Caco-2 (cell line): Measurements from ENCODE around the gene SKP1. TPM values are rescaled to one million over a fixed set of nuclear protein-coding genes. Genes with fewer than 3 reads are reported as not detected.
"Not testable (repeated sequence)": the region's sequence is repeated elsewhere in the genome, so short reads cannot be mapped to it uniquely, and the experiment has no call there.

ENCODE experiments used
- BruUV-seq: library from RNA; stranded (reverse); fragments of 400-500 nt; replicated peaks from 2 replicates; lab custom pipeline; 2021; lab: Mats Ljungman, UMichigan
- CTCF ChIA-PET: fragments of 300-600 bp; sonication (Branson Sonifier 250); formaldehyde crosslinking; loops from one replicate; lab custom pipeline; 2022; ENCODE audit warnings: antibody characterized with exemption; lab: Charles Lee
- POLR2A ChIA-PET: fragments of 300-600 bp; sonication (Branson Sonifier 250); formaldehyde crosslinking; loops from one replicate; lab custom pipeline; 2022; ENCODE audit warnings: antibody characterized with exemption; lab: Charles Lee
- DNase-seq, 2 experiments: peaks; one replicate each; pipeline versions ENCODE4 v3.0.0 to v3.0.0-alpha.2; 2020 to 2022
- H3K27me3 ChIP-seq: replicated peaks from 2 replicates; pipeline ENCODE4 v1.6.0; 2011; ENCODE audit warnings: low read length; ENCODE audit not compliant: control insufficient read depth, insufficient read depth
- H3K36me3 ChIP-seq: 2 replicates; pipeline ENCODE4 v1.5.1; 2011; ENCODE audit warnings: low read length; ENCODE audit not compliant: control insufficient read depth, insufficient read depth
- H3K4me1 ChIP-seq: fragments of 250-450 bp; sonication (Bioruptor Pico); 2 replicates; pipeline ENCODE4 v1.5.1; 2020; ENCODE audit warnings: mild to moderate bottlenecking
- H3K4me3 ChIP-seq: 2 replicates; pipeline ENCODE4 v1.5.1; 2011; ENCODE audit warnings: low read depth, mild to moderate bottlenecking, control low read depth, low read length
- H3K9me3 ChIP-seq: fragments of 250-450 bp; sonication (Bioruptor Pico); 2 replicates; pipeline ENCODE4 v1.5.1; 2020; ENCODE audit warnings: mild to moderate bottlenecking, moderate library complexity
- H3K27ac Mint-ChIP-seq: one replicate; pipeline ENCODE4 v1.8.0; 2022; ENCODE audit warnings: mixed read lengths; ENCODE audit not compliant: unreplicated experiment
- H3K27me3 Mint-ChIP-seq: one replicate; pipeline ENCODE4 v1.8.0; 2022; ENCODE audit warnings: mixed read lengths; ENCODE audit not compliant: insufficient read depth, unreplicated experiment
- H3K36me3 Mint-ChIP-seq: one replicate; pipeline ENCODE4 v1.8.0; 2022; ENCODE audit warnings: mild to moderate bottlenecking, mixed read lengths; ENCODE audit not compliant: insufficient read depth, unreplicated experiment
- H3K4me1 Mint-ChIP-seq: one replicate; pipeline ENCODE4 v1.8.0; 2022; ENCODE audit warnings: low read depth, mixed read lengths; ENCODE audit not compliant: unreplicated experiment
- H3K4me3 Mint-ChIP-seq: one replicate; pipeline ENCODE4 v1.8.0; 2022; ENCODE audit warnings: mild to moderate bottlenecking, moderate library complexity, mixed read lengths; ENCODE audit not compliant: unreplicated experiment
- H3K9me3 Mint-ChIP-seq: one replicate; pipeline ENCODE4 v1.8.0; 2022; ENCODE audit warnings: mixed read lengths; ENCODE audit not compliant: unreplicated experiment
- CTCF ChIP-seq, 2 experiments: fragments of 200-600 bp in 1 of 2; IDR thresholded peaks; 1 replicate in 1 of 2; 2 replicates in 1 of 2; pipeline versions ENCODE4 v1.5.1 to v1.8.0; 2011 to 2022; ENCODE audit warnings: antibody characterized with exemption in 1 of 2, control low read depth in 1 of 2, inconsistent platforms in 1 of 2, low read depth in 1 of 2, low read length in 1 of 2, mild to moderate bottlenecking in 1 of 2, moderate library complexity in 1 of 2; ENCODE audit not compliant: insufficient read depth in 1 of 2, severe bottlenecking in 1 of 2, unreplicated experiment in 1 of 2
- intact Hi-C: fragments of 100-400 bp; cut with micrococcal nuclease; formaldehyde crosslinking; loops from one replicate; pipeline ENCODE4 v1.10.0; 2022; ENCODE audit not compliant: unreplicated experiment
- total RNA-seq: library from RNA; stranded (reverse); gene quantifications from 2 replicates; pipeline ENCODE4 v1.2.3, GENCODE V29; 2022

The SKP1 gene
- total RNA-seq, 1 experiment from 2014 or later, result 365 TPM

- H3K4me3 Mint-ChIP-seq, result peak overlapping the region; percentile 81
- no peaks in the 10 kb centered on the region for H3K9me3 Mint-ChIP-seq
- POLR2A ChIA-PET, result interaction anchor here (0.6 to 3.1 kb wide), 10 partner anchors 16 to 316 kb away, joined by 3 to 32 read pairs (median 6); partner anchors contain the start of gene SKP1
- peak; percentile 12 to 35 for TF ChIP-seq CTCF (IDR thresholded peaks at IDR 0.05; ENCODE audit: insufficient read depth in 1 of 2, low read depth in 1 of 2, low read length in 1 of 2, severe bottlenecking in 1 of 2, unreplicated experiment in 1 of 2)
- no peaks in the 10 kb centered on the region for H3K9me3 ChIP-seq
- BruUV-seq, result TSS peak; percentile 34
- intact Hi-C loops, result loop anchor here (5.0 kb wide), 1 partner anchor 147 kb away; the partner anchor contains the start of gene UBE2B
- peaks cover 34% of the 10 kb centered on the region for H3K4me1 Mint-ChIP-seq
- no peaks in the 10 kb centered on the region for H3K27me3 ChIP-seq
- peaks cover 64% of the 10 kb centered on the region for H3K36me3 Mint-ChIP-seq
- peak overlapping the region; percentile 96 for H3K4me3 ChIP-seq
- no peaks in the 10 kb centered on the region for H3K27me3 Mint-ChIP-seq
- H3K27ac Mint-ChIP-seq, result peak overlapping the region; percentile 99
- 0 out of 2 replicates have a peak, but pooled peaks cover 2% of the 10 kb centered on the region for H3K36me3 ChIP-seq
- H3K4me1 ChIP-seq, result peaks cover 21% of the 10 kb centered on the region
- peak; percentile 64 to 80 for DNase-seq
- CTCF ChIA-PET, result interaction anchor here (0.6 to 2.5 kb wide), 4 partner anchors 12 to 64 kb away, joined by 5 to 14 read pairs (median 7); no protein-coding TSS in a partner anchor
These were observed 48.4 kb upstream of the SKP1 start for GRCh38 chr5:134224888-134225779.

- Mint-ChIP-seq H3K27ac (peak overlapping the region; percentile 99), H3K27me3 (no peaks in the 10 kb centered on the region), H3K4me3 (peak overlapping the region; percentile 81), H3K36me3 (peaks cover 76% of the 10 kb centered on the region), H3K9me3 (no peaks in the 10 kb centered on the region), H3K4me1 (peaks cover 39% of the 10 kb centered on the region)
- BruUV-seq, result no TSS peak
- Histone ChIP-seq H3K4me3 (peak overlapping the region; percentile 96; the same call in 1 of the 2 replicates), H3K27me3 (no peaks in the 10 kb centered on the region), H3K9me3 (no peaks in the 10 kb centered on the region), H3K4me1 (peaks cover 21% of the 10 kb centered on the region), H3K36me3 (0 out of 2 replicates have a peak, but pooled peaks cover 2% of the 10 kb centered on the region)
- CTCF ChIA-PET, result interaction anchor here (1.1 kb wide), 1 partner anchor 36 kb away, joined by 3 read pairs; no protein-coding TSS in a partner anchor
- POLR2A ChIA-PET, result no interaction called here
- no peak for DNase-seq
- intact Hi-C loops, result no loop called here
- TF ChIP-seq CTCF (IDR thresholded peaks at IDR 0.05; ENCODE audit: insufficient read depth in 1 of 2, low read depth in 1 of 2, low read length in 1 of 2, severe bottlenecking in 1 of 2, unreplicated experiment in 1 of 2), result no peak
These were observed 46.9 kb upstream of the SKP1 start for GRCh38 chr5:134223406-134224248.

GRCh38 chr5:134221690-134222089 lies 44.9 kb upstream of the SKP1 start:
- H3K27ac Mint-ChIP-seq, intact Hi-C loops, H3K36me3 ChIP-seq, H3K9me3 ChIP-seq, BruUV-seq, H3K9me3 Mint-ChIP-seq, H3K27me3 ChIP-seq, CTCF ChIA-PET, DNase-seq, H3K27me3 Mint-ChIP-seq, H3K4me3 ChIP-seq: not testable (repeated sequence)
- H3K36me3 Mint-ChIP-seq, result peaks cover 74% of the 10 kb centered on the region
- peaks cover 31% of the 10 kb centered on the region for H3K4me1 Mint-ChIP-seq
- POLR2A ChIA-PET, result interaction anchor here (0.7 kb wide), 1 partner anchor 205 kb away, joined by 6 read pairs; no protein-coding TSS in a partner anchor
- peak overlapping the region; percentile 19 for H3K4me3 Mint-ChIP-seq
- H3K4me1 ChIP-seq, result peaks cover 12% of the 10 kb centered on the region
